Natural killer cell (primary cell): ENCODE measurements around the gene MEF2D. TPM values are rescaled to one million over a fixed set of nuclear protein-coding genes. Genes with fewer than 3 reads are reported as not detected.

Experiments
- ATAC-seq, 3 donors: fragments of 150-1000 bp in 2 of 3; fragments of 200-7000 bp in 1 of 3; cut with Tn5 transposase; 1 replicate in 1 of 3; 2 replicates in 2 of 3; pipeline ENCODE4 v1.10.0; 2021; ENCODE audit warnings: mild to moderate bottlenecking in 2 of 3, moderate library complexity in 2 of 3
- DNase-seq, 2 donors: peaks; one replicate each; pipeline versions ENCODE4 v3.0.0 to v3.0.0-alpha.2; 2013 to 2021; ENCODE audit warnings: mixed read lengths in 1 of 2
- H3K27ac ChIP-seq: one replicate; pipeline ENCODE4 v1.5.1; 2013; ENCODE audit warnings: mild to moderate bottlenecking, low read length
- H3K27me3 ChIP-seq: one replicate; pipeline ENCODE4 v1.6.1; 2013; ENCODE audit warnings: low read length; ENCODE audit not compliant: control insufficient read depth, insufficient read depth
- H3K36me3 ChIP-seq: one replicate; pipeline ENCODE4 v1.6.1; 2013; ENCODE audit warnings: low read length; ENCODE audit not compliant: control insufficient read depth, insufficient read depth
- H3K4me1 ChIP-seq: one replicate; pipeline ENCODE4 v1.6.1; 2013; ENCODE audit warnings: low read length; ENCODE audit not compliant: control insufficient read depth, insufficient read depth
- H3K4me3 ChIP-seq: one replicate; pipeline ENCODE4 v1.5.1; 2013; ENCODE audit warnings: low read length
- H3K9me3 ChIP-seq: one replicate; pipeline ENCODE4 v1.6.1; 2013; ENCODE audit warnings: low read length; ENCODE audit not compliant: control insufficient read depth, insufficient read depth
- H3K27ac Mint-ChIP-seq, 2 donors: one replicate each; pipeline ENCODE4 v1.8.0; 2022; ENCODE audit warnings: mild to moderate bottlenecking in 2 of 2, mixed read lengths in 2 of 2, moderate library complexity in 1 of 2
- H3K27me3 Mint-ChIP-seq, 2 donors: one replicate each; pipeline ENCODE4 v1.8.0; 2022; ENCODE audit warnings: low read depth in 2 of 2, mixed read lengths in 2 of 2
- H3K36me3 Mint-ChIP-seq: one replicate; pipeline ENCODE4 v1.8.0; 2022; ENCODE audit warnings: mixed read lengths
- H3K4me1 Mint-ChIP-seq, 2 donors: one replicate each; pipeline ENCODE4 v1.8.0; 2022; ENCODE audit warnings: mixed read lengths in 2 of 2
- H3K4me3 Mint-ChIP-seq: one replicate; pipeline ENCODE4 v1.8.0; 2022; ENCODE audit warnings: mild to moderate bottlenecking, moderate library complexity, mixed read lengths
- H3K9me3 Mint-ChIP-seq, 2 donors: one replicate each; pipeline ENCODE4 v1.8.0; 2022; ENCODE audit warnings: mixed read lengths in 2 of 2
- CTCF ChIP-seq: fragments of 200-600 bp; IDR thresholded peaks from one replicate; pipeline ENCODE4 v1.8.0; 2022; ENCODE audit warnings: antibody characterized with exemption
- WGBS: methylation state at CpG from one replicate; pipeline ENCODE4 v1.1.7; 2013; ENCODE audit warnings: missing lambda C conversion rate; ENCODE audit not compliant: insufficient coverage; 5-methylcytosine and 5-hydroxymethylcytosine counted together
- intact Hi-C: fragments of 100-400 bp; cut with micrococcal nuclease; formaldehyde crosslinking; loops from one replicate; pipeline ENCODE4 v1.14.2; 2022
- total RNA-seq, 4 donors: library from RNA; stranded (reverse); fragments of 120-200 nt in 1 of 4; gene quantifications; one replicate each; pipeline versions ENCODE4 v1.2.3 to v1.2.4, GENCODE V29; 2013 to 2022

MEF2D gene
- total RNA-seq, 3 donors from 2014 or later (not counting 1 experiment from before 2014, with no cell fraction given): 232 to 298 (median 284) TPM

GRCh38 chr1:156523801-156524480, 23.4 kb upstream of the MEF2D start:
- Mint-ChIP-seq H3K4me3 (peak overlapping the region; percentile 63), H3K9me3 (no peaks in the 10 kb centered on the region), H3K4me1 (peaks cover 33% of the 10 kb centered on the region in 2 donors), H3K27ac (peak overlapping the region; percentile 58 to 93), H3K36me3 (no peaks in the 10 kb centered on the region), H3K27me3 (peaks cover 0 to 2% of the 10 kb centered on the region in 2 donors)
- peaks cover 29% of the 10 kb centered on the region for H3K4me1 ChIP-seq
- H3K9me3 ChIP-seq: no peaks in the 10 kb centered on the region
- intact Hi-C loops: loop anchor here (1.0 kb wide), 2 partner anchors 24 to 44 kb away; partner anchors contain the start of gene MEF2D
- no peaks in the 10 kb centered on the region for H3K27me3 ChIP-seq
- TF ChIP-seq CTCF: no peak
- peak overlapping the region; percentile 36 for H3K27ac ChIP-seq
- no peak overlapping the region for H3K4me3 ChIP-seq
- WGBS: 17% methylated on average over 1 of the region's 2 CpGs
- peak in 1 of 3 donors; percentile 52 for ATAC-seq
- DNase-seq: no peak
- no peaks in the 10 kb centered on the region for H3K36me3 ChIP-seq

GRCh38 chr1:156522443-156522970, 21.9 kb upstream of the MEF2D start:
- H3K36me3 Mint-ChIP-seq: no peaks in the 10 kb centered on the region
- no peaks in the 10 kb centered on the region for H3K36me3 ChIP-seq
- TF ChIP-seq CTCF: no peak
- H3K4me3 ChIP-seq: no peak overlapping the region
- no peak overlapping the region for H3K4me3 Mint-ChIP-seq
- H3K27me3 Mint-ChIP-seq: peaks cover 0 to 2% of the 10 kb centered on the region in 2 donors
- no peaks in the 10 kb centered on the region for H3K9me3 Mint-ChIP-seq
- no peak overlapping the region for H3K27ac ChIP-seq
- DNase-seq: no peak
- no peak for ATAC-seq
- peaks cover 26% of the 10 kb centered on the region for H3K4me1 ChIP-seq
- H3K9me3 ChIP-seq: no peaks in the 10 kb centered on the region
- no peak overlapping the region for H3K27ac Mint-ChIP-seq
- H3K4me1 Mint-ChIP-seq: peaks cover 24 to 25% of the 10 kb centered on the region in 2 donors
- no peaks in the 10 kb centered on the region for H3K27me3 ChIP-seq
- intact Hi-C loops: no loop called here

- Mint-ChIP-seq H3K9me3 (no peaks in the 10 kb centered on the region), H3K27me3 (no peaks in the 10 kb centered on the region), H3K27ac (no peak overlapping the region), H3K36me3 (no peaks in the 10 kb centered on the region), H3K4me3 (no peak overlapping the region), H3K4me1 (no peaks in the 10 kb centered on the region)
- ATAC-seq (no peak), DNase-seq (no peak)
- Histone ChIP-seq H3K9me3 (no peaks in the 10 kb centered on the region), H3K27me3 (no peaks in the 10 kb centered on the region), H3K4me1 (no peaks in the 10 kb centered on the region), H3K36me3 (no peaks in the 10 kb centered on the region), H3K4me3 (no peak overlapping the region), H3K27ac (no peak overlapping the region)
- WGBS: 67% methylated on average over 3 of the region's 4 CpGs
- intact Hi-C loops: no loop called here
- TF ChIP-seq CTCF: no peak
These were observed 17.2 kb upstream of the MEF2D start for GRCh38 chr1:156517748-156518147.
